GM18520 (cell line): Measurements from ENCODE around the gene ZNF557.

Source experiments
- ATAC-seq: cut with Tn5 transposase; IDR thresholded peaks from one replicate; pipeline ENCODE4 v1.9.1; 2021; ENCODE audit not compliant: unreplicated experiment

The ZNF557 gene

GRCh38 chr19:7074705-7075282 is 5.3 kb downstream of the ZNF557 start:
- no peak for ATAC-seq

GRCh38 chr19:7076151-7076550 is 6.6 kb downstream of the ZNF557 start:
- ATAC-seq = no peak

GRCh38 chr19:7078008-7078407 is 8.5 kb downstream of the ZNF557 start:
- ATAC-seq = no peak

GRCh38 chr19:7083076-7083956 is 13.8 kb downstream of the ZNF557 start:
- ATAC-seq = no peak

GRCh38 chr19:7088999-7089398 is 19.5 kb downstream of the ZNF557 start:
- ATAC-seq = no peak

GRCh38 chr19:7098096-7098495 is 28.6 kb downstream of the ZNF557 start:
- no peak for ATAC-seq

- ATAC-seq = peak; percentile 69
Observed at GRCh38 chr19:7098701-7099596, 29.4 kb downstream of the ZNF557 start.

- ATAC-seq = no peak
Observed at GRCh38 chr19:7099597-7099921, 30.1 kb downstream of the ZNF557 start.

GRCh38 chr19:7101498-7102253 is 32.2 kb downstream of the ZNF557 start:
- no peak for ATAC-seq

- no peak for ATAC-seq
Observed at GRCh38 chr19:7104747-7105447, 35.4 kb downstream of the ZNF557 start.

GRCh38 chr19:7106711-7107657 is 37.5 kb downstream of the ZNF557 start:
- ATAC-seq = no peak

GRCh38 chr19:7109678-7110289 is 40.3 kb downstream of the ZNF557 start:
- ATAC-seq = no peak

GRCh38 chr19:7112675-7113074 is 43.2 kb downstream of the ZNF557 start:
- no peak for ATAC-seq

- ATAC-seq = no peak
Observed at GRCh38 chr19:7113233-7113632, 43.7 kb downstream of the ZNF557 start.

GRCh38 chr19:7115721-7116120 is 46.2 kb downstream of the ZNF557 start:
- ATAC-seq = no peak

- ATAC-seq = no peak
Observed at GRCh38 chr19:7117248-7117647, 47.7 kb downstream of the ZNF557 start.

GRCh38 chr19:7119582-7119981 is 50.1 kb downstream of the ZNF557 start:
- no peak for ATAC-seq

GRCh38 chr19:7120499-7120898 is 51.0 kb downstream of the ZNF557 start:
- no peak for ATAC-seq

GRCh38 chr19:7122701-7123100 is 53.2 kb downstream of the ZNF557 start:
- ATAC-seq = no peak
